Measurements from ENCODE around the gene ACSF3.
"Not testable (repeated sequence)": the region's sequence is repeated elsewhere in the genome, so short reads cannot be mapped to it uniquely, and the experiment has no call there.

ACSF3 gene

DNA sequence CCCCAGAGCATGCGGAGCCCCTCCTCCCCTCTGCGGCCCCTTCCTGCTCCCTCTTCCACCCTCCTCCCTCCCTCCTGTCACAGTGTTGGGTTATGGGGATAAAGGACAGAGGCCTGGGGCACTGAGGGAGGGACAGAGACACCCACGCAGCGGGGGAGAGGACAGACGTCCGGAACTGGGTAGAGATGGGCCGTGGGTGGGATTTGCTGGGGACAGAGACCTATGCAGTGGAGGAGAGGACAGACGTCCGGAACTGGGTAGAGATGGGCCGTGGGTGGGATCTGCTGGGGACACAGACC is 72.0 kb downstream of the ACSF3 start:
- DNase-seq = not testable (repeated sequence)

- no peak for DNase-seq
Observed at GRCh38 chr16:89166696-89167424, 73.2 kb downstream of the ACSF3 start.

- DNase-seq = peak; percentile 26
Observed at GRCh38 chr16:89167425-89167941, 73.8 kb downstream of the ACSF3 start.

DNA sequence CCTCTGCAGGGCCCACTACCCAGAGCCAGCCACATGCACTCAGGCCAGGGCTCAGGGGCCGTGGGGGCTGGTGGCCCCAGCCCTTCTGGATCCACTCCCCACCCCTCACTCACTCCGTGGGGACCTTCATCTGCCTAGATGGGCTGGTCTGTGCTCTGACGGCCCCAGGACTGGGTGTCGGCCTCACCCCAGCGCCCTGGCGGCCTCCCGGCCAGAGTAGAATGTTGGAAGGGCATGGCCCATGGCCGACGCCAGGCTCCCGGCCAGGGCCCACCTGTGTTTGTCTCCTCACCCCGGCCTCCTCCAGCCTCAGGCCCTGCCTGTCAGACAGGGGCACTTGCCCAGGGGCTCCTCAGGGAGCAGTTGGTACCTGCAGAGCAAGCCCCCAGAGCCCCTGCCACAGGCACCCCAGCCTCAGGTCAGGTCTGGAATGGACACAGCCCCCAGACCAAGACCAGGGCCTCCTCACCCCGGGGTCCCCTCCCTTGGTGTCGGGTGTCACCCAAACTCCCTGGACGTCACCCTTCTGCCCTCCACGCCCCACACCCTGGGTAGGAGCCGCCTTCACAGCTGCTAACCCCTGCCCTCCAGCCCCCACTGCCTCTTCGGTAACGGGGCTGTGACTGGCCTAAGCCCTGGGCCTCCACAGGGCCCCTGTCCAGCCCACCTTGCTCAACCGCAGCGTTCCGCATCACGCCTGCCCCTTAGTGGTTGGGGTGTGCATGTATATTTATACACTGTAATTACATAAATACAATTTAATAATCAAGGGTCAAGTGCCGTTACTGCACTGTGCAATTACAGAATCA is 74.9 kb downstream of the ACSF3 start:
- no peak for DNase-seq

- DNase-seq = no peak
Observed at GRCh38 chr16:89169778-89170177, 76.1 kb downstream of the ACSF3 start.

GRCh38 chr16:89170346-89171215 is 76.9 kb downstream of the ACSF3 start:
- DNase-seq = peak; percentile 45

GRCh38 chr16:89171216-89172170 is 77.8 kb downstream of the ACSF3 start, which contains the start of gene CDH15:
Gene CDH15, plus strand, starts transcription at chr16:89171748. Its CDS starts 84 bp downstream, at chr16:89171832.
- DNase-seq = peak; percentile 69

DNA sequence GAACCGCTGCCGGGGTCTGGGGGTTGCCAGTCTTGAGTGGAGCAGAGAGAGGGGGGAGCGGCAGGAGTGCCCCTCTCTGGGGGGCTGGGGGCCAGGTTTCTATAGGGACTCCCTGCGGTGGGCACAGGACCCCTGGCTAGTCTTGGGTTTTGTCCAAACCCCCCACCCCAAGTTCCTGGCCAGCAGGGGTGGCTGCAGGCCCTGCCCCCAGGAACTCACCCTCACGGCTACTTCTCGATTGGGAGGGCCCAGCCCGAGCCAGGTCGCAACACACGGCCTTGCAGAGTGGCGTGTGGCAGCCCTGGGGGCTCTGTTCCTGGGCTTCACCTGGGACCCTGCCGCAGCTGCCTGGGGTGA is 78.5 kb downstream of the ACSF3 start:
- DNase-seq = no peak

GRCh38 chr16:89172528-89173173 is 79.0 kb downstream of the ACSF3 start:
- no peak for DNase-seq

GRCh38 chr16:89173174-89173921 is 79.7 kb downstream of the ACSF3 start:
- no peak for DNase-seq

DNA sequence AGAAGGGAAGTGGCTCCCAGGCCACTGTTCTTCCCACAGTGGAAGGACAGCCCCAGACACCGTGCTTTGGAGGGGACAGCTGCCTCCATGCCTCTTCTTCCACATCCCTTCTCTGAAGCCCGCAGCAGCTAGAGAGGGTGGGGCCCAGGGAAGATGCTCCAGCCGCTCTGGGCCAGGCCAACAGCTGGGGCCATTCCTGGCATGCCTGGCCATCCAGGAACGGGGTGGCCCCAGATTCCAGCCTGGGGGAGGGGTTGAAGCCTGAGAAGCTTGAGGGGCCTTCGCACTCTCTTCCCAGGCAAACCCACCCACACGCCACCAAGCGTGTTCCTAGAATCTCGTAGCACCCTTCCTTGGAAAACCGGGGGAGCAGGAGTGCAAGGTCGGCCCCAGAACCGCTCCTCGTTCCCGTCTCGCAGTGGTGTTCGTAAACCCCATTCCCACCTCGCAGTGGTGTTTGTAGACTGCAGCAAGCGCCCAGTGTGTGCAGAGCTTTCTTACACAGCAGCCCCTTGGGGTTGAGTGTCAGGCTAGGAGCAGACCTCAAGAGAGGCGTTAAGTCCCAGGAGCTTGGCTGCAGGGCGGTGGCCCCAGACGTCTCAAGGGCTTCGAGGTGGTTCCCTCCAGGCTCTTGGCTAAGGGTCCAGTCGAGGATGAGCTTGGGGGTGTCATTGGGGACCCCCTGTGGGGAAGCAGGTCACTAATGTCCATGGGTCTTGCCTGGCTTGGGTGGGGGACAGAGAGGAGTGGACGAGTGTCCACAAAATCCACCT is 80.6 kb downstream of the ACSF3 start:
- DNase-seq = no peak

DNA sequence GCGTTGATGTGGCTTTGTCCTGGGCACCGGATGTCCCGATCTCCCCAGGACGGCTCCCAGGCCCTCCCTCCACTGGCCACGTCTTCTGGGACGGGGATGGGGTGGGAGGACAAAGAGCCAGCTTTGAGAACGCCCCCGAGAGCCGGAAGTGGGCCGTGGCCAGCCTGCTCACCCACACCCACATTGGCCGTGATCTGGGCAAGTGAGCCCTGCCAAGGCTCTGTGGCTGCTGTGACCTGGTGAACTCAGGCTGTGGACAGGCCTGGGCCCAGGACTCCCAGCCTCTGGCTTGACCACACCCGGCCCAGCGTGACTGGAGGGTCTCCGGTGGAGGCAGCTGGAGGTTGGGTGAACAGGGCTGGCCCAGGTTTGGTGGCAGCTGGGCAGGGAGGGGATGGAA is 81.2 kb downstream of the ACSF3 start:
- no peak for DNase-seq

DNA sequence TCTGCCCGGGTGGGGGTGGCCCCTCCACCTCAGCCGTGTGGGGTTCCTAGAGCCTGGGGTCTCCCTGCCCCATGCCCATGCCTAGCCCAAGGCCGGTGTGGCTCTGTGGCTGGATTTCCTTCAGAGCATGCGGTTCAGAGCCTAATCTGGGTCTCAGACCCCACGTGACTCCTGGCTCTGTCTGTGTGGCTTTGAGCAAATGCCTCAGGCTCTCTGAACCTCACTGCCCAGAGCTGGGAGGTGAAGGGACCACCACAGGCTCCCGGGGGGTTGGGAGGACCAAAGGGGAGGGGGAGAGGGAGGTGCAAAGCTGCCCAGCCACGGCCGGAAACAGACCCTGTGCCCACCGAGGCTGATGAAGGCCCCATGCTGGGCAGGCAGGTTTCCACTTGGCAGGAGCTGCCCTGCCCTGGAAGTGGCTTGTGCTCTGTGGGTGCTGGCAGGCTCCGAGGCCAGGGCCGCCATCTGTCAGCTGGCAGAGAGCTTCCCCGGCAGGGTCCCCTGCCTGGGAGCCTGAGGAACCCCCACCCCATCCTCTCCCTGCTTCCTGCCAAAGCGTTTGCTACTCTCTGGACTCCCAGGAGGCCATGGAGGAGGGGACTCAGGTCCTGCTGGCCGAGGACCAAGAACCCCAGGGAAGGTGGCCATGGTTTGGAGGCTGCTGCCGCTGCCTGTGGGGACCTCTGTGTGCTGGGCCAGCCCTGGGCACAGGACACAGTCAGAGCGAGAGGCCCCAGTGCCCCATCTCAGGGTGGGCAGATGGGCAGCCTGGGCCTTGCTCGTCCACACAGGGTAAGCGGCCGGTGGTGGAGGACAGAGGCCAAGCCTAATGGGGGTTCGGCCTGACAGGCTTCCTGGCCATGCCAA is 81.9 kb downstream of the ACSF3 start:
- no peak for DNase-seq

- no peak for DNase-seq
Observed at GRCh38 chr16:89176147-89176690, 82.6 kb downstream of the ACSF3 start.

GRCh38 chr16:89176717-89177116 is 83.1 kb downstream of the ACSF3 start:
- DNase-seq = no peak

DNA sequence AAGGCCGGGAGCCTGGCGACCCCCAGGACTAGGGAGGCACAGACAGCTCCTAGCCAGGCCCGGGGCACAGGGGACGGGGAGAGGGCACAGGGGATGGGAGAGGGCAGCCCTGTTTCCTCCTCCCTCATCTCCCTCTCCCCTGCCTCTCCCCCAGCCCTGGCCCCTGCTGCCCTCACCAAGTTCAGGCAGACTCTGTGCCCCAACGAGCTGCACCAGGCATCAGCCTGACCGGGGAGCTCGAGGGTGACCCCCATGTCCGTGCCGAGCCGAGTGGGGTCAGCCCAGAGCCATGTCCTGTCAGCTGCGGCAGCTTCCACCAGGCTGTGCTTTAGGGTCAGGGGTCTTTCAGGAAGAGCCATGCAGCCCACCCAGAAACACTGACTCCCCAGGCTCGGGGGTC is 83.8 kb downstream of the ACSF3 start:
- DNase-seq = no peak

DNA sequence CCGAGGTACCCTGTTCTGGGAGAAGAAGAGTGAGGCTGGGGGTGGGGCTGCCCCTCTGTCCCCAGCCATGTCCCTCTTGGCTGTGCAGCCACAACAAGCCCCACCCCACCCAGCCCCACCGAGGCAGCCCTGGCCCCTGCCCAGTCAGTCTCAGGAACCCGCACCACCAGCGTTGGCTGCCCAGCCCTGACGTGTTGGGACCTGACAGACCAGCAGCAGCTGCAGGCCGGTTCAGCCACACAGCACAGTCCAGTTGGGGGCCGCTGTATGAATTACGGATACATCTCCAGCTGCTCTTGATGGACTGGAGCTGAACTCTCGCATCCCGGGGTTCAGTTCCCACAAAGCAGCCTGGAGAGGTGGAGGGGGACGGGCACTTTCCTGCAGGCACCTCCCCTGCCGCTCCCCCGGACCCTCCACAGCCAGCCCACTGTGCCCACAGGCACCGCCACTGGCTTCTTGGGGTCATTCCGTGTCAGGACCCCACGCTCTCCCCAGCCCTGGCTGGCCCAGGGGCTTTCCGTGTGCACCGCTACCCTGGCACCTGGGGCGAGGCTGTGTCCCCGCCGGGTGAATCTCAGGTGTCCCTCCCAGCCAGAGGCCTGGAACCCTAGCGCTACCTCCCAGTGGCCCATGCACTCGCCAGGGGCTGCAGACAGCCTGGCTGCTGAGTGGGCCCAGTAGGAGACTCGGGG is 84.9 kb downstream of the ACSF3 start:
- DNase-seq = no peak

DNA sequence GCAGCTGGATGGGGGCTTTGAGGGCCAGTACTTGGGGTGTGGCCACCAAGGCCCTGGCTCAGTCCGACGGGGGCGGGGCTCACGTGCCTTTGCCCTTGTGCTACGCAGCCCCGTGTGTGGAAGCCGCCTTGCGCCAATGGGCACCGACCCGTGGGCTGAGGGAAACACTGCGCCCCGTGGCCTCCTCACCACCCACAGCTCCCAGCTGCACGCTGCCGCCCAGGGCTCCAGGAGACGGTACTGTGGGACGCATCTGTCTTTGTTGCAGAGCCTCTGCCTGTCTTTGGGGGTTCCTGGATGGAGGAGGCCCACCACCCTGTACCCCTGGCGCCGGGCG is 85.5 kb downstream of the ACSF3 start:
- no peak for DNase-seq

Data from DMS79 (cell line).